CD4-positive, CD25-positive, alpha-beta regulatory T cell (primary cell): ENCODE data around the gene PLEKHG7. TPM values are rescaled to one million over a fixed set of nuclear protein-coding genes. Genes with fewer than 3 reads are reported as not detected.
"Not testable (repeated sequence)": the region's sequence is repeated elsewhere in the genome, so short reads cannot be mapped to it uniquely, and the experiment has no call there.

ENCODE experiments used
- ATAC-seq, 2 donors: fragments of 150-1000 bp; cut with Tn5 transposase; one replicate each; pipeline ENCODE4 v1.10.0; 2021; ENCODE audit warnings: low read depth in 2 of 2, moderate number of reproducible peaks in 2 of 2, moderate library complexity in 1 of 2
- DNase-seq, 3 donors: peaks; one replicate each; pipeline versions ENCODE4 v3.0.0 to v3.0.0-alpha.2; 2012 to 2022; ENCODE audit warnings: mixed read lengths in 1 of 3
- H3K27ac ChIP-seq: one replicate; pipeline ENCODE4 v1.7.0; 2013; ENCODE audit warnings: mild to moderate bottlenecking, low read length; ENCODE audit not compliant: insufficient read depth, poor library complexity, severe bottlenecking
- H3K27me3 ChIP-seq: one replicate; pipeline ENCODE4 v1.7.0; 2013; ENCODE audit warnings: low read length; ENCODE audit not compliant: control insufficient read depth, insufficient read depth
- H3K36me3 ChIP-seq: one replicate; pipeline ENCODE4 v1.7.0; 2013; ENCODE audit warnings: mild to moderate bottlenecking, low read length, moderate library complexity; ENCODE audit not compliant: control insufficient read depth, insufficient read depth
- H3K4me1 ChIP-seq: 2 replicates; pipeline ENCODE4 v1.7.0; 2013; ENCODE audit warnings: mild to moderate bottlenecking, low read length; ENCODE audit not compliant: insufficient read depth, control insufficient read depth, poor library complexity, severe bottlenecking
- H3K4me3 ChIP-seq: one replicate; pipeline ENCODE4 v1.7.0; 2013; ENCODE audit warnings: low read depth, mild to moderate bottlenecking, low read length, moderate library complexity
- H3K9me3 ChIP-seq, 2 experiments: 1 replicate in 1 of 2; 2 replicates in 1 of 2; pipeline ENCODE4 v1.7.0; 2013; ENCODE audit warnings: low read length in 2 of 2, mild to moderate bottlenecking in 1 of 2, moderate library complexity in 1 of 2; ENCODE audit not compliant: control insufficient read depth in 2 of 2
- H3K27ac Mint-ChIP-seq, 3 donors: one replicate each; pipeline ENCODE4 v1.8.0; 2020 to 2022; ENCODE audit warnings: mild to moderate bottlenecking in 3 of 3, mixed read lengths in 3 of 3, moderate library complexity in 2 of 3
- H3K27me3 Mint-ChIP-seq: one replicate; pipeline ENCODE4 v1.8.0; 2022; ENCODE audit warnings: mild to moderate bottlenecking, mixed read lengths
- H3K36me3 Mint-ChIP-seq: one replicate; pipeline ENCODE4 v1.8.0; 2020; ENCODE audit warnings: mixed read lengths
- H3K4me1 Mint-ChIP-seq, 4 donors: one replicate each; pipeline ENCODE4 v1.8.0; 2020 to 2022; ENCODE audit warnings: mixed read lengths in 4 of 4, mild to moderate bottlenecking in 1 of 4
- H3K4me3 Mint-ChIP-seq, 4 donors: one replicate each; pipeline ENCODE4 v1.8.0; 2020 to 2022; ENCODE audit warnings: mild to moderate bottlenecking in 4 of 4, mixed read lengths in 4 of 4, moderate library complexity in 3 of 4
- H3K9me3 Mint-ChIP-seq, 7 donors: one replicate each; pipeline ENCODE4 v1.8.0; 2020 to 2022; ENCODE audit warnings: mixed read lengths in 7 of 7, mild to moderate bottlenecking in 3 of 7, moderate library complexity in 2 of 7
- polyA plus RNA-seq, 4 donors: library from polyadenylated mRNA; unstranded; fragments of 300-500 nt; fragmentation: Illumina TruSeq; gene quantifications; one replicate each; pipeline ENCODE4 v1.2.3, GENCODE V29; 2021
- total RNA-seq: library from RNA; stranded (reverse); gene quantifications from one replicate; pipeline ENCODE4 v1.2.3, GENCODE V29; 2022

Gene PLEKHG7, protein sequence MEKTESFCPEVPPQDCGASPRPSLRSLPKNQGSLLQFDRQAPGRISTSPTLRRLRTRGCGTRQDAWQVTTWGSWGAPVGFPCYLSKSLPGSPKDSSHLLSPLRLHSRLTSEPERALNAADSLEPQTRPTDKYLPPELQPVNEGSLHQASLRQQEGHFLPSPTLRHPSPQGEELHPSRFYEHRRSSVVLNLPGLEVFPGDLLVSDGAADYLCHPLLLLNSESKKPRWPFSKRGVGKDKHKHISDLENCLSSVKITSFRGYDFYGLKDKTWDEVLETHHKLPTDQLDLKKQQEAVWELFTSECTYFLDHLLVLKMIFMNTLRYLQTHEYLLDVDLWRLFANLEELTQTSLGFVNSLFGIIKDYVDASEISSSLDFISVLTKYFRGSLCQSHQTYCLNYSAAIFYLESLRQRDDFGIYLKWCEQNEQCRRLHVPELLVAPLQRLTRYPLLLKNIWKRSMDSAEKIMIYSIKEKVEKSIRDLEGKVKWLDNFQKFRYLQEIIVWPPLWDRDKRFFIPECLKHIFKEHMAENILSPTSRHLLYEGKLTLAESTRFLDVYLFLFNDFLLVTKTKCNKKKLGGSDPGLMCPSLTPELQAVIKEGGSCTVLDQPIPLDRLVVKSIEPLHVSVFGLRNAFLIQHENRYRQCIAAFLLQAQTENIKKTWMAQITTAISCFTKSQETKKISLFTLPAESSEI
- total RNA-seq (0.89 TPM), polyA plus RNA-seq (under 1 TPM; 0.05 to 0.46 (median 0.12) TPM)

DNA sequence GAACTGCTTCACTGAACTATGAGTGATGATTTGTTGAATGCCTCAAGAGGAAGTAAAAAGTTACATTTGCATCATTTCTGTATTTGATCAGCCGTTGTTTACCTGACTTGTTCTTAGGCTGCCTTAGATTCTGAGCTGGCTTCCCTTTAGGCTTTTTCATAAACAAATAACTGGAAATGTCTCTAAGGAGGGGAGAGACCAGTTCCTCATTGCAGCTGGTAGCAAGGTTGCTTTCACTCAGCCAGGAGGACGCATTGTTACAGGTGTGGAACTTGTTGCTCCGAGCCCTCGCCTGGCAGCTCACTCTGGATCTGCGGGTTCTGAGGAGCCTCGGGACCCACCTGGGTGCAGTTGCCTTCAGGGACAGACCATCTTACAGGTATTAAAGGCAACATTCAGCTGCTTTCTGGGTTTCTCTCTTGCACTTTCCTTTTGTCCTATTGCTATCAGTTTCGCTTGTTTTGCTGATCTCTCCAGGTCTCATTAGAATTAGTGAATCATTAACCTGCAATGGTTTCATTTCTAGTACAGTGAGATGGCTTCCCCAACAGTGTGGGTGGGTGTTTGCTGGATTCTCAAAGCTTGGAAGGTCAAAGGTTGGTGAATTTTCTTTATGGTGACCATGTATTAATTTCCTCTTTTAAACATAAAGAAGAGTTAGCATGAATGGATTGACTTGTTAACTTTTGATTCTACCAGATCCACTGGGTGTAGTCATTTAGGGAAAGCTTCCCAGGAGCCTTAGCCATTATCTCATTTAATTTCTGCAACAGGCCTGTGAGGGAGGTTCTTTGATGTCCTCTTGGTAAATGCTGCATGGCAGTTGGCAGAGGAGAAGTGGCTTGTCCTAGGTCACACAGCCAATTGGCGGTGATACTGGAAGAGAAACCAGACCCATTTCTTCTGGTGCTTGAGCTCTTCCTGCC, at the start of gene PLEKHG7:
Gene PLEKHG7, plus strand, starts transcription at position 236 of the 926 bp plus-strand sequence. CDS start 3,643 bp downstream, outside the sequence.
- Histone ChIP-seq H3K27me3 (no peaks in the 10 kb centered on the region), H3K4me1 (no peaks in the 10 kb centered on the region), H3K36me3 (no peaks in the 10 kb centered on the region), H3K4me3 (peak within 1 kb of the TSS; percentile 39), H3K9me3 (no peaks in the 10 kb centered on the region), H3K27ac (no peak within 1 kb of the TSS)
- peak in 1 of 3 donors; percentile 41 for DNase-seq
- Mint-ChIP-seq H3K4me3 (peak within 1 kb of the TSS; percentile 1 to 58 (median 18)), H3K4me1 (peaks cover 0 to 16% (median 6%) of the 10 kb centered on the region in 4 donors), H3K9me3 (peaks cover 0 to 4% (median 0%) of the 10 kb centered on the region in 7 donors), H3K27ac (peak within 1 kb of the TSS in 1 of 3 donors; percentile 14), H3K36me3 (no peaks in the 10 kb centered on the region), H3K27me3 (no peaks in the 10 kb centered on the region)
- peak; percentile 31 to 36 for ATAC-seq

DNA sequence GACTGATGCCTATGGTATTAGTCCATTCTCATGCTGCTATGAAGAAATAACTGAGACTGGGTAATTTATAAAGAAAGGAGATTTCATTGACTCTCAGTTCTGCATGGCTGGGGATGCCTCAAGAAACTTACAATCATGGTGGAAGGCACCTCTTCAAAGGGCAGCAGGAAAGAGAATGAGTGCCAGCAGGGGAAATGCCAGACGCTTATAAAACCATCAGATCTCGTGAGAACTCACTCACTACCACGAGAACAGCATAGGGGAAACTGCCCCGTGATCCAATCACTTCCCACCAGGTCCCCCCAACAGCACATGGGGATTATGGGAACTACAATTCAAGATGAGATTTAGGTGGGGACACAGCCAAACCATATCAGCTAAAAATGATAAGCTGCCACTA, 48.5 kb upstream of the PLEKHG7 start:
- H3K4me1 ChIP-seq, H3K4me3 ChIP-seq, H3K36me3 Mint-ChIP-seq, H3K9me3 ChIP-seq, H3K9me3 Mint-ChIP-seq, H3K4me1 Mint-ChIP-seq, H3K4me3 Mint-ChIP-seq, H3K27ac Mint-ChIP-seq, H3K36me3 ChIP-seq, H3K27ac ChIP-seq, H3K27me3 ChIP-seq, ATAC-seq, DNase-seq: not testable (repeated sequence)
- H3K27me3 Mint-ChIP-seq, result peaks cover 16% of the 10 kb centered on the region

DNA sequence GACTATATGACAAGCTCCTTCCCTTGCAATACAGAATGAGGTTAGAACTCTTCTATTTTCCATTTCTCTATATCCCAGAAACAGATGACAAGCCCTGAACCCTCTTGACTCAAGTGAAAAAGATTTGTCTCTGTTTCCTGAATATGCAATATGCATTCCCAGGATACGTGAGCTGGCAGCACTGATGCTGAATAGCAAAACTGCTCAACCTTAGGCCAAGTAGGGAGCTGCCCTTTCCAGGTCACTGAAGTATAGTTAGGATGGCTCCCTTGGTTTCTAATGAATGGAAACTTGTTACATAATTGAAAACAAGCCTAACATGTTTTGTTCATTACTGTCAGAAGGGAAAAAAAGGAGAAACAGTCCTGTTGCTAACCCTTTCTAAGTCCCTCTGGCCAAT, 47.9 kb upstream of the PLEKHG7 start:
- H3K4me3 ChIP-seq, result no peak overlapping the region
- DNase-seq (no peak), ATAC-seq (no peak)
- H3K27ac ChIP-seq, result no peak overlapping the region
- Mint-ChIP-seq H3K27ac (no peak overlapping the region), H3K4me3 (no peak overlapping the region), H3K4me1 (peaks cover 0 to 2% (median under 1%) of the 10 kb centered on the region in 4 donors), H3K9me3 (peaks cover 0 to 2% (median 0%) of the 10 kb centered on the region in 7 donors), H3K36me3 (no peaks in the 10 kb centered on the region), H3K27me3 (peaks cover 18% of the 10 kb centered on the region)
- no peaks in the 10 kb centered on the region for H3K27me3 ChIP-seq
- H3K9me3 ChIP-seq, result no peaks in the 10 kb centered on the region
- H3K36me3 ChIP-seq, result no peaks in the 10 kb centered on the region
- H3K4me1 ChIP-seq, result no peaks in the 10 kb centered on the region

DNA sequence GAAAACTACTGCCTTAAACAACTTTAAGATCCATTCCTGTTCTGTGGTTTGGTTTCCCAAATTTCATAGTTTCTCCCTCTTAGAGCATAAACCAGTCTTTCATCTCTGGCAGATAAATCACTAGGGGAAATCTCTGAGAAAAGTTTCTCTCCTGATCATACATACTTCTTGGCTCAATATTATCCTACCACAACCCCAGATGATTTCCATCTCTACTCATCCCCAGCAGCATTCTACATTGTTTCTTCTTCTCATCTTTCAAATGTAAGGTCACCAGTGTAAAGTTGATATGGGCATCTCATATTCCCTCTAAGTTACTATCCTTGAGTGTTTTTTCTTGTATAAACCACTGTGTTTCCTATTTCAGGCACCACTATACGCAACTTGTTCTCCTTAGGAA, 45.9 kb upstream of the PLEKHG7 start:
- Histone ChIP-seq H3K27ac (no peak overlapping the region), H3K9me3 (no peaks in the 10 kb centered on the region), H3K27me3 (no peaks in the 10 kb centered on the region), H3K4me3 (no peak overlapping the region), H3K4me1 (no peaks in the 10 kb centered on the region), H3K36me3 (no peaks in the 10 kb centered on the region)
- Mint-ChIP-seq H3K4me1 (no peaks in the 10 kb centered on the region), H3K27me3 (peaks cover 14% of the 10 kb centered on the region), H3K4me3 (no peak overlapping the region), H3K36me3 (no peaks in the 10 kb centered on the region), H3K27ac (no peak overlapping the region), H3K9me3 (peaks cover 0 to 2% (median 0%) of the 10 kb centered on the region in 7 donors)
- ATAC-seq (no peak), DNase-seq (no peak)

DNA sequence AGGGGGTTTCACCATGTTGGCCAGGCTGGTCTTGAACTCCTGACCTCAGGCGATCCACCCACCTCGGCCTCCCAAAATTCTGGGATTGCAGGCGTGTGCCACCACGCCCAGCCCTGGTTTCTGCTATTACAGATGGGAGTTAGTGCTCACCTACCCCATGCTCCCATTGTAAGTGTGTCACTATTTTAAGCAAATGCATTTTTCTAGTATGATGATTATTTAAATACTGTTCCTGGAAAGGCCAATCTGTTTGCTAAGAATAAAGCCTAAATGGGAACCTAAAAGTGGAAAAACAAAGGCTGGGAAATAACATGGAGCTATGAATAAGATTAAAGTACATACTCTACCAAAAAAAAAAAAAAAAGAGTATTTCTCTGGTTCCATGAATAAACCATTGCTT, 45.0 kb upstream of the PLEKHG7 start:
- H3K4me1 Mint-ChIP-seq, result no peaks in the 10 kb centered on the region
- H3K9me3 Mint-ChIP-seq, result peaks cover 0 to 2% (median 0%) of the 10 kb centered on the region in 7 donors
- DNase-seq (no peak), ATAC-seq (no peak)
- H3K4me3 ChIP-seq, result no peak overlapping the region
- H3K9me3 ChIP-seq, result no peaks in the 10 kb centered on the region
- H3K36me3 ChIP-seq, result no peaks in the 10 kb centered on the region
- no peak overlapping the region for H3K4me3 Mint-ChIP-seq
- H3K36me3 Mint-ChIP-seq, result no peaks in the 10 kb centered on the region
- no peak overlapping the region for H3K27ac Mint-ChIP-seq
- no peaks in the 10 kb centered on the region for H3K27me3 ChIP-seq
- no peak overlapping the region for H3K27ac ChIP-seq
- peaks cover 10% of the 10 kb centered on the region for H3K27me3 Mint-ChIP-seq
- H3K4me1 ChIP-seq, result no peaks in the 10 kb centered on the region

DNA sequence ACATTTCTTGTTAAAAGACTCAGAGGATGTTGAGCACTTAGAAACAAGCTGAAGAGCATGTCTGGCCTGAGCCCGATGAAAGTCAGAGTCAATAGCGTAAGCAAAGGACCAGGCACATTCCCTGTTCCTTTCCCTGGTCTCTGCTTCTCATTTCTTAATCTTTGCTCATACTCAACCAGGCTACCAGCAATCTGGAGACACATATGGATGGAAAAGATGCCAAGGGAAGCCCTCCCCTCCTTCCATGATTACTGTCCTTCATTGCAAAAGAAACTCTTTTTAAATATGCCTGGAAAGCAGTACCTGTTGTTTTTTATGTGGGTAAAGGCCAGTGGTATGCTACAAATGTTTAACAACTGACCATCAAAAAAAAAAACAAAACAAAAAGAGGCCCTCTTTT, 44.2 kb upstream of the PLEKHG7 start:
- Mint-ChIP-seq H3K36me3 (no peaks in the 10 kb centered on the region), H3K9me3 (peaks cover 0 to 2% (median 0%) of the 10 kb centered on the region in 7 donors), H3K4me1 (no peaks in the 10 kb centered on the region), H3K27me3 (peaks cover 15% of the 10 kb centered on the region), H3K4me3 (no peak overlapping the region), H3K27ac (no peak overlapping the region)
- ATAC-seq, result no peak
- DNase-seq, result no peak
- no peaks in the 10 kb centered on the region for H3K9me3 ChIP-seq
- no peak overlapping the region for H3K4me3 ChIP-seq
- H3K27ac ChIP-seq, result no peak overlapping the region
- H3K36me3 ChIP-seq, result no peaks in the 10 kb centered on the region
- no peaks in the 10 kb centered on the region for H3K4me1 ChIP-seq
- H3K27me3 ChIP-seq, result no peaks in the 10 kb centered on the region

DNA sequence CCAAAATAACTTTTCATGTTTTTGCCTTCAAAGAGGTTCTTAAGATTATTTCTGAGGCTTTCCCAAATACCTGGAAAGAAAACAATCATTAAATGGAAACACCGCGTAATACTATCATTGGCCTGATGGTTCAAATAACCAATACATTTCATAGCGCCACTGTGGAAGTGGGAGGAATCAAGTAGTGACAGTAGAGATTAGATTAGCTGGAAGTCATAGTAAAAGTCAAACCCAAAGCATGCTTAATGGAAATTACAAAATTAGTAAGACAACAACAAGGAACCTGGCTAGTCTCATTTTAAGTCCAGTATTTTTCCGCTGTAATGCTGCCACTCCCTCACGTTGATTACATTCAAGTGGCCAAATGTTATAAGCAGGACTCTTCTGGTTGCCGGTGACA, 41.5 kb upstream of the PLEKHG7 start:
- no peaks in the 10 kb centered on the region for H3K36me3 Mint-ChIP-seq
- Histone ChIP-seq H3K9me3 (no peaks in the 10 kb centered on the region), H3K27ac (no peak overlapping the region), H3K4me3 (no peak overlapping the region), H3K4me1 (no peaks in the 10 kb centered on the region), H3K36me3 (no peaks in the 10 kb centered on the region), H3K27me3 (no peaks in the 10 kb centered on the region)
- H3K27ac Mint-ChIP-seq, result no peak overlapping the region
- no peak overlapping the region for H3K4me3 Mint-ChIP-seq
- H3K27me3 Mint-ChIP-seq, result peaks cover 21% of the 10 kb centered on the region
- peaks cover 0 to 2% (median 0%) of the 10 kb centered on the region in 7 donors for H3K9me3 Mint-ChIP-seq
- DNase-seq (no peak), ATAC-seq (no peak)
- no peaks in the 10 kb centered on the region for H3K4me1 Mint-ChIP-seq
